AG10803 (cell line): ENCODE results near the gene PLEKHG3.

Experiments used
- DNase-seq: peaks from one replicate; pipeline ENCODE4 v3.0.0; 2010; ENCODE audit warnings: low read depth
- H3K4me3 ChIP-seq: 2 replicates; pipeline ENCODE4 v1.5.1; 2011; ENCODE audit warnings: mild to moderate bottlenecking, low read length, control low read depth
- TF ChIP-seq, protein P1 (sequence below): conservative IDR thresholded peaks from 2 replicates; pipeline ENCODE4 v1.5.1; 2011; ENCODE audit warnings: mild to moderate bottlenecking, low read length, control low read depth, inconsistent platforms

PLEKHG3 gene

DNA sequence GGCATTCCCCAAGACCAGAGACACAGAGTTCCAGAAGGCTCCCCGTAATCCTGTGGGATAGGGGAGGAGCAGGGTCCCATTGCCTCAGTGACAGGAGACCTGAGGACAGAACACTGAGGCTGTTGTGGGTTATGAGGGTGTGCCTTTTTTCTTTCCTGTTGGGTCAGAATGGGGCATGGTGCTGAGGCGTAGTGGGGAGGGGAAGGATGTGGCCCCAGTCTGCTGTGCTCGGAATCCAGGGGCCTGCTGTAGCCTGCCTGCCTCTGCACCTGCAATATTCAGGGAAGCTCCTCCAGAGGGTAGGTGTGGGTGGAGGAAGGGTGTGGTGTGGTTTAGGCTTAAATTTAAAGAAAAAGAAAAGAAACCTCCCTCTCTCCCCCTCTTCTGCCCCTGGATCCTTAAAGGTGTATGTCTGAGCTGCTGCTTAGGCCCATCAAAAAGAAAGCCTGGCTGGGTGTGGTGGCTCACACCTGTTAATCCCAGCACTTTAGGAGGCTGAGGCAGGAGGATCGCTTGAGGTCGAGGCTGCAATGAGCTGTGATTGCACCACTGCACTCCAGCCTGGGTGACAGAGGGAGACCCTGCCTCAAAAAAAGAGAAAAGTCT lies 18.7 kb downstream of the PLEKHG3 start:
- no peak overlapping the region for H3K4me3 ChIP-seq
- TF ChIP-seq, protein P1, sequence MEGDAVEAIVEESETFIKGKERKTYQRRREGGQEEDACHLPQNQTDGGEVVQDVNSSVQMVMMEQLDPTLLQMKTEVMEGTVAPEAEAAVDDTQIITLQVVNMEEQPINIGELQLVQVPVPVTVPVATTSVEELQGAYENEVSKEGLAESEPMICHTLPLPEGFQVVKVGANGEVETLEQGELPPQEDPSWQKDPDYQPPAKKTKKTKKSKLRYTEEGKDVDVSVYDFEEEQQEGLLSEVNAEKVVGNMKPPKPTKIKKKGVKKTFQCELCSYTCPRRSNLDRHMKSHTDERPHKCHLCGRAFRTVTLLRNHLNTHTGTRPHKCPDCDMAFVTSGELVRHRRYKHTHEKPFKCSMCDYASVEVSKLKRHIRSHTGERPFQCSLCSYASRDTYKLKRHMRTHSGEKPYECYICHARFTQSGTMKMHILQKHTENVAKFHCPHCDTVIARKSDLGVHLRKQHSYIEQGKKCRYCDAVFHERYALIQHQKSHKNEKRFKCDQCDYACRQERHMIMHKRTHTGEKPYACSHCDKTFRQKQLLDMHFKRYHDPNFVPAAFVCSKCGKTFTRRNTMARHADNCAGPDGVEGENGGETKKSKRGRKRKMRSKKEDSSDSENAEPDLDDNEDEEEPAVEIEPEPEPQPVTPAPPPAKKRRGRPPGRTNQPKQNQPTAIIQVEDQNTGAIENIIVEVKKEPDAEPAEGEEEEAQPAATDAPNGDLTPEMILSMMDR: no peak
- DNase-seq: no peak

DNA sequence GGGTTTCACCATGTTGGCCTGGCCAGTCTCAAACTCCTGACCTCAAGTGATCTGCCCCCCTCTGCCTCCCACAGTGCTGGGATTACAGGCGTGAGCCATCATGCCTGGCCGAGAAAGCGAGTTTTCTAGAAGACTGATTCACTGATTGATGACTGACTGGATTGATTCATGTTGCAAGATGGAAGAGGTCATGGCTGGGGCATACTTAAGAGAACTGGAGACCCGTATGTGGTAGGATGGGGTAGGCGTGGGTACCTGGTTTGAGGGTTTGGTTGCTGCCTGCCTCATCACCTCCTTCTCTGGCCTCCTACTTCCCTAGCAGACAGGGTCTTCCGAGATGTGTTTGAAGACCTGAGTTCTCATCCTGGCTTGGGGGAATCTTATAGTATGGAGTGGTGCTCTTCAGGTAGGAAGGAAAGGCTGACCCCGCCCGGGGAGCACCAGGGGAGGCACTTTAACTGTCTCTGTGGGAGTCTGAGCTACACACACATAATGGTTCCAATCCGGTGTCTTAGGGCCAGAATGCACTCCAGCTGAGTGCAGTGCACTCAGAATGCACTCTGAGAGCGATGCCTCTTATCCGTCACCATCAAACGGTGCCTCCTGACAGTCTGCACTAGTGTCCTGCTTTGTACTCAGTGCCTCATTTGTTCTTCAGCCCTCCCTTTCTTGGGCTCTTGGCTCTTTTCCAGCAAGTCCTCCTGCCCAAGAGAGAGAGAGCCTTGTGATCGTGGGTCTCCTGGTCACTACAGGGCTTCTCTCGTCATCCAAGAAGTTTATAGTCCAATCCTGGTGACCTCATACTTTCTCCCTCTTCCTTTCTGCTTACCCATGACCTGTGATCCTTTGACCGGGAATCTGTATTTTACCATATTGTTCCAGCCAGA lies 19.7 kb downstream of the PLEKHG3 start:
- TF ChIP-seq, protein P1: no peak
- DNase-seq: no peak
- no peak overlapping the region for H3K4me3 ChIP-seq

DNA sequence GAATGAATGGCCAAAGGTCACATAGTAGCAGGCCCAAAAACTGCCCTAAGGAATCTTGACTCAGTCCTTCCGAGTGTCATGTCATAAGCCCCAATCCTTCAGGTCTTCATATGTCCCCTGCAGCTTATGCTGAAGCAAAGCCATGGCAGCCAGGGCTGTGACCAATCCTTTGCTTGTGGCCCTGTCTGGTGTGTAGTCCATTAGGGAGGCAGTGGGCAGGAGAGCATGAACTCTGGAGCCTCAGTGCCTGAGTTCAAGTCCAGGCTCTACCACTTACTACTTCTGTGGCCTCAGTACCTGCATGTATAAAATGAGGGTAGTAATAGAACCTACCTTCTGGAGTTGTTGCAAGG lies 20.3 kb downstream of the PLEKHG3 start:
- DNase-seq: no peak
- TF ChIP-seq, protein P1: no peak
- H3K4me3 ChIP-seq: no peak overlapping the region

DNA sequence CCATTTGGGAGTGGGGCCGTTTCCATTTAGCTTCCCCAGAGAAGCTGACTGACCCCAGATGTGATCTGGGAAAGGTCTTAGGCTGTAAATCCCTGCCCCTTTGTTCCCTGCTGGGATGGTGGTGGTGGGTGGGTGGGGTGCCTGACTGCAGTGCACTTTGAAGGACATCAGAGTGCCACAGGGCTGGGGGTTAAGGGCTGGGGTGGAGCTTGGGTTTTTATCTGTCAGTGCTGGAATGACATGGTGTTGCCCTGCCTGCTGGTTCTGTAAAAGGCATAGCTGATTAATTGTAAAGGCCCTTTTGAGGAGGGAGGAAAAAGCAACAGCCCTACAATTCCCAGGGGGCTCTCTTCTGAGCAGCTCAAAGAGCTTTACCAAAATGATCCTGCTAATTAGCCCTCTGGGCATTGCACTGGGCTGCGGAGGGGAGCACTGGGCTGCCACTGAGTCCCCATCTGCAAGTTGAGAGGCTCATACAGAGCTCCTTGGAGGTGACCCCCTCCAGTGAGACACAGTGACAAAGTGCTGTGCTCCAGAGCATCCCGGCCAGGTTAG lies 21.1 kb downstream of the PLEKHG3 start:
- no peak for DNase-seq
- TF ChIP-seq, protein P1: no peak
- no peak overlapping the region for H3K4me3 ChIP-seq

DNA sequence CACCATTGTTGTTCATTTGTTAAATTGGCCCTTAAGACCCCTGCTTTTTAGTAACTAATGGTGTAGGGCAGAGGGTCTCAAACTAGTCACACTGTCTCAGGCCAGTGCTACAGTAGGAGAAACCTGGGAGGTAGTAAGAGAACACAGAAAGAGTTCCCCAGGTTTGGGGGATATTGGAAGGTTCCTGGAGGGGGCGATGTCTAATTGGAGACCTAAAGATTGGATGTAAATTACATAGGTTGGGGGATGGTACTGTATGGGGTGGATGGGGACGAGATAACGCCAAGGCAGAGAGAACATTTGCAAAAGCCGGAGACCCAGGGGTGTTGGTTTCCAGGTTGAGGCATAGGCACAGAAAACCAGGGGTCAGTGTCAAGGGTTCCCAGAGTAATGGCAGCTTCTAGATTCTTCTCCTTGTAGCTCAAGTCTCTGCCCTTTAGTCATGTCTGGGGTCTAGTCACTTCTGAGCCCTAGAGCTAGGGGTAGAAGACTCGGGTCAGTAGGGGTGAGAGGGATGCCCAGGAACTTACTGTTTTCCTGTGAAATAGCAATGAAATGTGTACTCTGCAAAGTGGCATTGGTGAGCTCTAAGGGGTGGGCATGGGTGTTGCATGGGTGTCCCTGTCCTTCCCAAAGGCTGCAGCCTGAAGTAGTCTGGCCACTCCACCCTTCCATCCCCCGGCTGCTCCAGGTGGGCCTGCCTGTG lies 21.8 kb downstream of the PLEKHG3 start:
- no peak overlapping the region for H3K4me3 ChIP-seq
- TF ChIP-seq, protein P1: no peak
- DNase-seq: no peak

DNA sequence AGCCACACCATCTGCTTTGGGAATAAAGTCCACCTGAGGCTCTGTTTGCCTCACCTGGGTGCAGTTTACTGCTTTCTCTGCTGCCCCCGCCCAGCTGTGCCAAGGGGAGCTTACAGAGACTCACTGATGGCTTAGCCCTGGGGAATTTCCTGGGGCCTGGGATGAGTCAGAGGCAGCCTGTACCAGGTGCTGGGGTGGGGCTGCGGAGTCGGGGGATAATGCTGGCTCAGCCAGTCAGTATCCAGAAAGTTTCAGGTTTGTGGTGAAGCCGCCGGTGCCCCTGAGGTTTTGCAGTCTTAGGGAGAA lies 22.3 kb downstream of the PLEKHG3 start:
- no peak overlapping the region for H3K4me3 ChIP-seq

More for the DNA sequence above, 22.3 kb downstream of the PLEKHG3 start:
- TF ChIP-seq, protein P1: no peak
- DNase-seq: no peak
